ENCODE measurements around the gene MACO1.

Gene MACO1

GRCh38 chr1:25515033-25515432 is 84.3 kb downstream of the MACO1 start:
- H3K4me1 ChIP-seq (ENCODE audit: insufficient read depth, low read length, severe bottlenecking), result no peaks in the 10 kb centered on the region
- TF ChIP-seq EZH2 (IDR thresholded peaks at IDR 0.05; ENCODE audit: borderline replicate concordance, low read length) (no peak), CTCF (IDR thresholded peaks at IDR 0.05; ENCODE audit: low read length) (no peak)
- H3K27ac ChIP-seq (ENCODE audit: low read depth, low read length, poor library complexity, severe bottlenecking), result no peak overlapping the region
- no peaks in the 10 kb centered on the region for H3K36me3 ChIP-seq (ENCODE audit: insufficient read depth, low read length)
- no peaks in the 10 kb centered on the region for H3K9me2 ChIP-seq (ENCODE audit: low read depth, low read length)
- H2AFZ ChIP-seq (ENCODE audit: low read length), result no peak overlapping the region
- no peak overlapping the region for H3K9ac ChIP-seq (ENCODE audit: low read length)
- H3F3A ChIP-seq (ENCODE audit: insufficient read depth, low read length), result no peaks in the 10 kb centered on the region
- H3K4me2 ChIP-seq (ENCODE audit: low read length), result no peak overlapping the region
- no peaks in the 10 kb centered on the region for H3K79me2 ChIP-seq (ENCODE audit: insufficient read depth, low read length)
- H3K4me3 ChIP-seq (ENCODE audit: low read depth, low read length, poor library complexity, severe bottlenecking), result no peak overlapping the region
- no peaks in the 10 kb centered on the region for H4K20me1 ChIP-seq (ENCODE audit: insufficient read depth, low read length)
- no peaks in the 10 kb centered on the region for H3K9me3 ChIP-seq (ENCODE audit: low read length)
- no peaks in the 10 kb centered on the region; the same call in 1 of the 2 replicates for H3K27me3 ChIP-seq (ENCODE audit: insufficient read depth, low read length)

GRCh38 chr1:25516686-25517085 is 86.0 kb downstream of the MACO1 start:
- H3K9ac ChIP-seq (ENCODE audit: low read length), result no peak overlapping the region
- no peaks in the 10 kb centered on the region for H3K9me3 ChIP-seq (ENCODE audit: low read length)

GRCh38 chr1:25517476-25518394 is 87.0 kb downstream of the MACO1 start:
- Histone ChIP-seq H4K20me1 (ENCODE audit: insufficient read depth, low read length) (no peaks in the 10 kb centered on the region), H2AFZ (ENCODE audit: low read length) (no peak overlapping the region), H3K9me2 (ENCODE audit: low read depth, low read length) (no peaks in the 10 kb centered on the region), H3K36me3 (ENCODE audit: insufficient read depth, low read length) (no peaks in the 10 kb centered on the region), H3K79me2 (ENCODE audit: insufficient read depth, low read length) (no peaks in the 10 kb centered on the region), H3K27me3 (ENCODE audit: insufficient read depth, low read length) (peaks cover 2% of the 10 kb centered on the region; the same call in 1 of the 2 replicates), H3K9ac (ENCODE audit: low read length) (no peak overlapping the region), H3K27ac (ENCODE audit: low read depth, low read length, poor library complexity, severe bottlenecking) (no peak overlapping the region), H3K4me1 (ENCODE audit: insufficient read depth, low read length, severe bottlenecking) (no peaks in the 10 kb centered on the region), H3F3A (ENCODE audit: insufficient read depth, low read length) (no peaks in the 10 kb centered on the region), H3K9me3 (ENCODE audit: low read length) (no peaks in the 10 kb centered on the region), H3K4me3 (ENCODE audit: low read depth, low read length, poor library complexity, severe bottlenecking) (no peak overlapping the region), H3K4me2 (ENCODE audit: low read length) (no peak overlapping the region)
- TF ChIP-seq CTCF (IDR thresholded peaks at IDR 0.05; ENCODE audit: low read length) (no peak), EZH2 (IDR thresholded peaks at IDR 0.05; ENCODE audit: borderline replicate concordance, low read length) (no peak)

More at GRCh38 chr1:25516686-25517085, 86.0 kb downstream of the MACO1 start:
- Histone ChIP-seq H3K4me1 (ENCODE audit: insufficient read depth, low read length, severe bottlenecking) (no peaks in the 10 kb centered on the region), H3F3A (ENCODE audit: insufficient read depth, low read length) (no peaks in the 10 kb centered on the region), H4K20me1 (ENCODE audit: insufficient read depth, low read length) (no peaks in the 10 kb centered on the region), H3K4me3 (ENCODE audit: low read depth, low read length, poor library complexity, severe bottlenecking) (no peak overlapping the region), H3K79me2 (ENCODE audit: insufficient read depth, low read length) (no peaks in the 10 kb centered on the region), H2AFZ (ENCODE audit: low read length) (no peak overlapping the region), H3K36me3 (ENCODE audit: insufficient read depth, low read length) (no peaks in the 10 kb centered on the region), H3K27me3 (ENCODE audit: insufficient read depth, low read length) (no peaks in the 10 kb centered on the region; the same call in 1 of the 2 replicates), H3K9me2 (ENCODE audit: low read depth, low read length) (no peaks in the 10 kb centered on the region), H3K4me2 (ENCODE audit: low read length) (no peak overlapping the region), H3K27ac (ENCODE audit: low read depth, low read length, poor library complexity, severe bottlenecking) (no peak overlapping the region)
- TF ChIP-seq CTCF (IDR thresholded peaks at IDR 0.05; ENCODE audit: low read length), result no peak
- TF ChIP-seq EZH2 (IDR thresholded peaks at IDR 0.05; ENCODE audit: borderline replicate concordance, low read length), result no peak
